CD4-positive, alpha-beta T cell (primary cell): ENCODE data around the gene SLC24A4. TPM values are rescaled to one million over a fixed set of nuclear protein-coding genes. Genes with fewer than 3 reads are reported as not detected.

ENCODE experiments used
- ATAC-seq: fragments of 200-7000 bp; cut with Tn5 transposase; one replicate; pipeline ENCODE4 v1.10.0; 2022; ENCODE audit warnings: mild to moderate bottlenecking; ENCODE audit not compliant: poor library complexity
- CTCF ChIA-PET: fragments of 350-600 bp; sonication (Branson Sonifier 250); formaldehyde crosslinking; loops from one replicate; lab custom pipeline; 2021; ENCODE audit warnings: antibody characterized with exemption, inconsistent platforms; lab: Charles Lee
- POLR2A ChIA-PET: fragments of 350-600 bp; sonication (Branson Sonifier 250); formaldehyde crosslinking; loops from one replicate; lab custom pipeline; 2021; ENCODE audit warnings: antibody characterized with exemption, inconsistent platforms; lab: Charles Lee
- DNase-seq, 14 experiments: peaks; one replicate each; pipeline ENCODE4 v3.0.0-alpha.2; 2013 to 2020; ENCODE audit warnings: mixed read lengths in 2 of 14
- H3K27ac ChIP-seq, 2 donors: one replicate each; pipeline versions ENCODE4 v1.5.1 to v1.7.0; 2013; ENCODE audit warnings: low read length in 2 of 2, low read depth in 1 of 2, mild to moderate bottlenecking in 1 of 2
- H3K27me3 ChIP-seq, 2 experiments: 1 replicate in 1 of 2; 2 replicates in 1 of 2; pipeline versions ENCODE4 v1.6.1 to v1.7.0; 2013; ENCODE audit warnings: low read length in 2 of 2, control low read depth in 1 of 2, mild to moderate bottlenecking in 1 of 2, moderate library complexity in 1 of 2; ENCODE audit not compliant: insufficient read depth in 2 of 2, control insufficient read depth in 1 of 2
- H3K36me3 ChIP-seq: one replicate; pipeline ENCODE4 v1.6.1; 2013; ENCODE audit warnings: low read length, control low read depth; ENCODE audit not compliant: insufficient read depth
- H3K4me1 ChIP-seq: one replicate; pipeline ENCODE4 v1.6.1; 2013; ENCODE audit warnings: low read length, control low read depth; ENCODE audit not compliant: insufficient read depth
- H3K4me3 ChIP-seq: one replicate; pipeline ENCODE4 v1.5.1; 2013; ENCODE audit warnings: mild to moderate bottlenecking, low read length, moderate library complexity
- H3K9me3 ChIP-seq, 2 experiments: 1 replicate in 1 of 2; 2 replicates in 1 of 2; pipeline versions ENCODE4 v1.6.1 to v1.7.0; 2013; ENCODE audit warnings: low read length in 2 of 2, mild to moderate bottlenecking in 2 of 2, control low read depth in 1 of 2, moderate library complexity in 1 of 2; ENCODE audit not compliant: control insufficient read depth in 1 of 2, insufficient read depth in 1 of 2
- H3K27ac Mint-ChIP-seq: one replicate; pipeline ENCODE4 v1.8.0; 2020; ENCODE audit warnings: mixed read lengths
- H3K27me3 Mint-ChIP-seq: one replicate; pipeline ENCODE4 v1.8.0; 2021; ENCODE audit warnings: mixed read lengths
- H3K36me3 Mint-ChIP-seq: one replicate; pipeline ENCODE4 v1.8.0; 2021; ENCODE audit warnings: low read depth, mixed read lengths
- H3K4me1 Mint-ChIP-seq: one replicate; pipeline ENCODE4 v1.8.0; 2021; ENCODE audit warnings: low read depth, mixed read lengths
- H3K4me3 Mint-ChIP-seq: one replicate; pipeline ENCODE4 v1.8.0; 2020; ENCODE audit warnings: mild to moderate bottlenecking, mixed read lengths
- H3K9me3 Mint-ChIP-seq: one replicate; pipeline ENCODE4 v1.8.0; 2020; ENCODE audit warnings: mixed read lengths
- intact Hi-C, 2 experiments: fragments of 100-400 bp; cut with DNase I in 1 of 2; cut with micrococcal nuclease in 1 of 2; formaldehyde crosslinking; loops; one replicate each; pipeline versions ENCODE4 v1.15.1 to v1.9.0; 2023 to 2025; cut with DNase I, micrococcal nuclease
- total RNA-seq, 174 experiments: library from RNA in 2 of 174; stranded (reverse) in 2 of 174; gene quantifications; one replicate each; pipeline ENCODE4 v1.2.3 and lab custom pipeline; 2021 to 2026
- TF ChIP-seq, protein P1 (sequence below): fragments of 200-600 bp; IDR thresholded peaks from one replicate; pipeline ENCODE4 v1.8.0; 2022; ENCODE audit warnings: antibody characterized with exemption, mild to moderate bottlenecking

The SLC24A4 gene
- total RNA-seq, 2 experiments from 2014 or later, result 0.11 to 0.19 TPM

DNA sequence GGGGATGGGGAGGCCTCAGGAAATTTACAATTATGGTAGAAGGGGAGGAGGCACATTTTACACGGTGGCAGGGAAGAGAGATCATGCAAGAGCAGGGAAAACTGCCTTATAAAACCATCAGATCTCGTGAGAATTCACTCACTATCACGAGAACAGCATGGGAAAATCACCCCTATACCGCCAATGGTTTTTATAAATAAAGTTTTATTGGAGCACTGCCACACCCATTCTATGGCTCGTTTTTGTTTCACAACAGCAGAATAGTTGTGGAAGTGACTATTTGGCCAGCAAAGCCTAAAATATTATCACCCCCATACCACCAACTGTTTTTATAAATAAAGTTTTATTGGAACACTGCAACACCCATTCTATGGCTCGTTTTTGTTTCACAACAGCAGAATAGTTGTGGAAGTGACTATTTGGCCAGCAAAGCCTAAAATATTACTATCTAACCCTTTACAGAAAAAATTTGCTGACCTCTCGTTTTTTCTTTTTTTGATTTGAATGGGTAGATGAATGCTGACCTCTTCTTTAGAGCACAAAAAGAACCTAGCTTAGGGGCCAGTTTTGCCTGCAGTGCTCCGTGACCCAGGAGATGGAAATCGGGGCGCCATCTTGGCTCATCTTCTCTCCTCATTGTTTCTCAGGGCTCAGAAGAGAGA lies 113.3 kb downstream of the SLC24A4 start:
- no peak for ATAC-seq

GRCh38 chr14:92437309-92437708 lies 114.3 kb downstream of the SLC24A4 start:
- ATAC-seq (no peak), DNase-seq (no peak)
- TF ChIP-seq, protein P1, sequence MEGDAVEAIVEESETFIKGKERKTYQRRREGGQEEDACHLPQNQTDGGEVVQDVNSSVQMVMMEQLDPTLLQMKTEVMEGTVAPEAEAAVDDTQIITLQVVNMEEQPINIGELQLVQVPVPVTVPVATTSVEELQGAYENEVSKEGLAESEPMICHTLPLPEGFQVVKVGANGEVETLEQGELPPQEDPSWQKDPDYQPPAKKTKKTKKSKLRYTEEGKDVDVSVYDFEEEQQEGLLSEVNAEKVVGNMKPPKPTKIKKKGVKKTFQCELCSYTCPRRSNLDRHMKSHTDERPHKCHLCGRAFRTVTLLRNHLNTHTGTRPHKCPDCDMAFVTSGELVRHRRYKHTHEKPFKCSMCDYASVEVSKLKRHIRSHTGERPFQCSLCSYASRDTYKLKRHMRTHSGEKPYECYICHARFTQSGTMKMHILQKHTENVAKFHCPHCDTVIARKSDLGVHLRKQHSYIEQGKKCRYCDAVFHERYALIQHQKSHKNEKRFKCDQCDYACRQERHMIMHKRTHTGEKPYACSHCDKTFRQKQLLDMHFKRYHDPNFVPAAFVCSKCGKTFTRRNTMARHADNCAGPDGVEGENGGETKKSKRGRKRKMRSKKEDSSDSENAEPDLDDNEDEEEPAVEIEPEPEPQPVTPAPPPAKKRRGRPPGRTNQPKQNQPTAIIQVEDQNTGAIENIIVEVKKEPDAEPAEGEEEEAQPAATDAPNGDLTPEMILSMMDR, result no peak
- Histone ChIP-seq H3K9me3 (no peaks in the 10 kb centered on the region), H3K4me3 (no peak overlapping the region), H3K36me3 (no peaks in the 10 kb centered on the region), H3K4me1 (peaks cover 3% of the 10 kb centered on the region), H3K27me3 (no peaks in the 10 kb centered on the region), H3K27ac (no peak overlapping the region)
- H3K4me3 Mint-ChIP-seq, result no peak overlapping the region
- no peaks in the 10 kb centered on the region for H3K27me3 Mint-ChIP-seq
- no peaks in the 10 kb centered on the region for H3K4me1 Mint-ChIP-seq
- CTCF ChIA-PET, result no interaction called here
- H3K9me3 Mint-ChIP-seq, result no peaks in the 10 kb centered on the region
- intact Hi-C loops, result no loop called here
- POLR2A ChIA-PET, result no interaction called here
- no peak overlapping the region for H3K27ac Mint-ChIP-seq
- no peaks in the 10 kb centered on the region for H3K36me3 Mint-ChIP-seq

More for the DNA sequence above, 113.3 kb downstream of the SLC24A4 start:
- no peak for DNase-seq
- H3K27me3 Mint-ChIP-seq, result no peaks in the 10 kb centered on the region
- no peaks in the 10 kb centered on the region for H3K4me1 Mint-ChIP-seq
- H3K4me3 Mint-ChIP-seq, result no peak overlapping the region
- H3K27ac Mint-ChIP-seq, result no peak overlapping the region
- Histone ChIP-seq H3K27ac (no peak overlapping the region), H3K27me3 (no peaks in the 10 kb centered on the region), H3K4me3 (no peak overlapping the region), H3K4me1 (peaks cover 3% of the 10 kb centered on the region), H3K36me3 (no peaks in the 10 kb centered on the region), H3K9me3 (no peaks in the 10 kb centered on the region)
- intact Hi-C loops, result no loop called here
- H3K9me3 Mint-ChIP-seq, result no peaks in the 10 kb centered on the region
- ChIA-PET CTCF (no interaction called here), POLR2A (no interaction called here)
- no peaks in the 10 kb centered on the region for H3K36me3 Mint-ChIP-seq
- TF ChIP-seq, protein P1, result no peak

GRCh38 chr14:92437729-92438285 lies 114.8 kb downstream of the SLC24A4 start:
- no peak overlapping the region for H3K27ac ChIP-seq
- Mint-ChIP-seq H3K27me3 (no peaks in the 10 kb centered on the region), H3K4me1 (no peaks in the 10 kb centered on the region), H3K27ac (no peak overlapping the region), H3K9me3 (no peaks in the 10 kb centered on the region), H3K4me3 (no peak overlapping the region), H3K36me3 (no peaks in the 10 kb centered on the region)
- H3K4me3 ChIP-seq, result no peak overlapping the region
- no peaks in the 10 kb centered on the region for H3K27me3 ChIP-seq
- peaks cover 3% of the 10 kb centered on the region for H3K4me1 ChIP-seq
- ChIA-PET CTCF (no interaction called here), POLR2A (no interaction called here)
- H3K36me3 ChIP-seq, result no peaks in the 10 kb centered on the region
- ATAC-seq (no peak), DNase-seq (no peak)
- H3K9me3 ChIP-seq, result no peaks in the 10 kb centered on the region
- TF ChIP-seq, protein P1, result no peak
- intact Hi-C loops, result no loop called here
